ENCODE results near the gene MRPS12. TPM values are rescaled to one million over a fixed set of nuclear protein-coding genes. Genes with fewer than 3 reads are reported as not detected.

Gene MRPS12
- total and polyA plus RNA-seq, 2 of the 13 experiments (the other 11 are each of a cell fraction or from before 2014, with no cell fraction given), result 27.5 to 54.8 TPM

DNA sequence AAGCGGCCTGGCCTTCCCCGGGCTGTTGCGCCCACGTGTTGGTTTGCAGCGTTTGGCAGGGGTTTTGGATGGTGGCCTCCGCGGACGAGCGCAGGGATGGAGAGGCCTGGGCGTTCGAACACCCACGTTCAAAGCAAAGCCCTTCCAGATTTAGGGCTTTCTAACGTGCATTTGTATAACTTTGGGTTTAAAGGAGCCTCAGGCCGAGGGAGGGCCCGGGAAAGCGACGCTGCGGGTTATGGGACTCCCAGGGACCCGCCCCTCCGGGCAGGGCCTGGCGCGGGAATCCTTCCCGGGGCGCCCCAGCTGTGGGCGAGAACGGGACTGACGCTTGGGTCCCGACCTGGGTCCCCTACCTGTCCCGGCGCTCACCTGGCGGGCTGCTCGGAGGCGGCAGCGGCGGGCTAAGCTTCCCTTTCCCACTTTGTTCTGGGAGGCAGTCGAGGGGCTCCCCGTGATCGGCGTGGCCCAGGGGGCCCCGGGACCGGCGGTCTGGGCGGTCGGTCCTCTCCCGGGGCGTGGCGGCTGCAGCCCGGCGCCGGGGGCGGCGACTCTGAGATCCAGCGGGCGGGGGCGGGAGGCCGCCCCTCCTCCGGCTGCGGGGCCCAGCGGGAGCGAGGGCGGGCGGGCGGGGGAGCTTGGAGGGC lies 44.6 kb downstream of the MRPS12 start, which contains the start of gene FBXO17 (continued):
- TF ChIP-seq ETV5 (CRISPR knock-in tag; IDR thresholded peaks at IDR 0.05; ENCODE audit: borderline replicate concordance) (no peak), ZNF101 (CRISPR knock-in tag; IDR thresholded peaks at IDR 0.05; ENCODE audit: borderline replicate concordance, low read depth) (no peak), UBTF (CRISPR knock-in tag; IDR thresholded peaks at IDR 0.05) (peak; percentile 76; the same call in 1 of the 2 replicates), ZFYVE20 (CRISPR knock-in tag; IDR thresholded peaks at IDR 0.05; ENCODE audit: borderline replicate concordance, low read depth) (no peak), KMT2B (CRISPR knock-in tag; IDR thresholded peaks at IDR 0.05) (peak; percentile 56; the same call in 1 of the 2 replicates), HDAC2 (CRISPR knock-in tag; IDR thresholded peaks at IDR 0.05) (peak; percentile 52; the same call in 1 of the 2 replicates), ZSCAN12 (CRISPR knock-in tag; IDR thresholded peaks at IDR 0.05) (no peak), ZNF577 (CRISPR knock-in tag; IDR thresholded peaks at IDR 0.05; ENCODE audit: borderline replicate concordance, low read depth) (no peak), ETS1 (CRISPR knock-in tag; IDR thresholded peaks at IDR 0.05) (no peak), ZBTB2 (CRISPR knock-in tag; IDR thresholded peaks at IDR 0.05; ENCODE audit: low read depth) (peak; percentile 71), HNRNPL (IDR thresholded peaks at IDR 0.05; ENCODE audit: low read depth, low read length) (no peak), ZFX (CRISPR knock-in tag; IDR thresholded peaks at IDR 0.05; ENCODE audit: low read depth) (peak; percentile 79), ZNF317 (CRISPR knock-in tag; IDR thresholded peaks at IDR 0.05) (no peak), NFIB (CRISPR knock-in tag; IDR thresholded peaks at IDR 0.05; ENCODE audit: borderline replicate concordance) (no peak), KDM5A (IDR thresholded peaks at IDR 0.05; ENCODE audit: borderline replicate concordance, low read length) (0 out of 2 replicates have a peak, but pooled peaks have one; percentile 1), FOSL2 (CRISPR knock-in tag; IDR thresholded peaks at IDR 0.05) (no peak; the same call in 1 of the 2 replicates), ZNF670 (CRISPR knock-in tag; IDR thresholded peaks at IDR 0.05; ENCODE audit: borderline replicate concordance) (peak; percentile 36; the same call in 1 of the 2 replicates), KLF9 (CRISPR knock-in tag; IDR thresholded peaks at IDR 0.05; ENCODE audit: low read depth) (no peak), HDAC1 (CRISPR knock-in tag; IDR thresholded peaks at IDR 0.05) (peak; percentile 49), KAT8 (CRISPR knock-in tag; IDR thresholded peaks at IDR 0.05) (no peak), SRSF4 (IDR thresholded peaks at IDR 0.05; ENCODE audit: low read depth, low read length, poor library complexity, severe bottlenecking) (no peak), RFXAP (CRISPR knock-in tag; IDR thresholded peaks at IDR 0.05; ENCODE audit: borderline replicate concordance) (no peak)
- TF ChIP-seq, protein P1, sequence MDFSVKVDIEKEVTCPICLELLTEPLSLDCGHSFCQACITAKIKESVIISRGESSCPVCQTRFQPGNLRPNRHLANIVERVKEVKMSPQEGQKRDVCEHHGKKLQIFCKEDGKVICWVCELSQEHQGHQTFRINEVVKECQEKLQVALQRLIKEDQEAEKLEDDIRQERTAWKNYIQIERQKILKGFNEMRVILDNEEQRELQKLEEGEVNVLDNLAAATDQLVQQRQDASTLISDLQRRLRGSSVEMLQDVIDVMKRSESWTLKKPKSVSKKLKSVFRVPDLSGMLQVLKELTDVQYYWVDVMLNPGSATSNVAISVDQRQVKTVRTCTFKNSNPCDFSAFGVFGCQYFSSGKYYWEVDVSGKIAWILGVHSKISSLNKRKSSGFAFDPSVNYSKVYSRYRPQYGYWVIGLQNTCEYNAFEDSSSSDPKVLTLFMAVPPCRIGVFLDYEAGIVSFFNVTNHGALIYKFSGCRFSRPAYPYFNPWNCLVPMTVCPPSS (IDR thresholded peaks at IDR 0.05), result no peak
